ENCODE data around the gene GRIP2. TPM values are rescaled to one million over a fixed set of nuclear protein-coding genes. Genes with fewer than 3 reads are reported as not detected.

The GRIP2 gene
- total and polyA plus RNA-seq, 2 of the 4 experiments (the other 2 are of a cell fraction): 0.05 TPM; not detected in 1

DNA sequence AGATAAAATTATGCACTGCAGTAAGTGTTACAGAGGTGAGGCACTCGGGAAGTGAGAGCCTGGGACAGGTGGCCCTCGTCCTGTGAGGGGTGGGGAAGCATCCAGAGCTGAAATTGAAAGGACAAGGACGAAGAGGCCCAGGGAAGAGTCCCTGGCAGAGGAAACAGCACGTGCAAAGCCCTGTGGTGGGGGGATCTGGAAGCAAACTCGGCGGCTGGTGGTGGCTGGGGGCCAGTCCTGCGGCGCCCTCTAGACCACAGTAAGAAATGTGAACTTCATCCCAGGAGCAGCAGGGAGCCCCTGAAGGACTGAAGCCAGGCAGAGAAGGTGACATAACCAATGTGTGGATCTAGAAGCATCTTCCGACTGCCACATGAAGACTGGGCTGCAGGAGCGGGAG, 42.8 kb downstream of the GRIP2 start:
- BruUV-seq (replicated peaks): no TSS peak
- in situ Hi-C loops (cut with MboI; ENCODE audit: low sequenced_read_pairs) (no loop called here), dilution Hi-C loops (cut with HindIII; ENCODE audit: low sequenced_read_pairs, unreplicated experiment) (no loop called here), intact Hi-C loops (cut with micrococcal nuclease) (no loop called here)
- H3K9me1 ChIP-seq (ENCODE audit: insufficient read depth, low read length): no peaks in the 10 kb centered on the region
- H4K8ac ChIP-seq (ENCODE audit: low read depth in 2 of 2, low read length in 2 of 2): no peak overlapping the region
- H4K5ac ChIP-seq (ENCODE audit: low read depth, low read length): no peak overlapping the region
- H3K27me3 ChIP-seq (ENCODE audit: control insufficient read depth, insufficient read depth, low read length): peaks cover 8% of the 10 kb centered on the region
- H3K9ac ChIP-seq (ENCODE audit: low read depth, low read length): no peak overlapping the region
- H2BK120ac ChIP-seq (ENCODE audit: low read depth, low read length): no peak overlapping the region
- no peak overlapping the region for H3K4me3 ChIP-seq (ENCODE audit: insufficient read depth, low read depth, low read length)
- TF ChIP-seq RAD21 (IDR thresholded peaks at IDR 0.05; ENCODE audit: low read length): no peak
- TF ChIP-seq FOS (IDR thresholded peaks at IDR 0.05; ENCODE audit: low read depth, low read length): no peak
- TF ChIP-seq POLR2A (IDR thresholded peaks at IDR 0.05; ENCODE audit: low read depth, low read length): no peak
- no peak for TF ChIP-seq NFE2L2 (IDR thresholded peaks at IDR 0.05; ENCODE audit: low read depth, low read length)
- no peak for TF ChIP-seq MAFK (IDR thresholded peaks at IDR 0.05; ENCODE audit: low read depth, low read length)
- no peak for TF ChIP-seq RFX5 (IDR thresholded peaks at IDR 0.05; ENCODE audit: low read depth, low read length)
- TF ChIP-seq, protein P1, sequence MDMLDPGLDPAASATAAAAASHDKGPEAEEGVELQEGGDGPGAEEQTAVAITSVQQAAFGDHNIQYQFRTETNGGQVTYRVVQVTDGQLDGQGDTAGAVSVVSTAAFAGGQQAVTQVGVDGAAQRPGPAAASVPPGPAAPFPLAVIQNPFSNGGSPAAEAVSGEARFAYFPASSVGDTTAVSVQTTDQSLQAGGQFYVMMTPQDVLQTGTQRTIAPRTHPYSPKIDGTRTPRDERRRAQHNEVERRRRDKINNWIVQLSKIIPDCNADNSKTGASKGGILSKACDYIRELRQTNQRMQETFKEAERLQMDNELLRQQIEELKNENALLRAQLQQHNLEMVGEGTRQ (IDR thresholded peaks at IDR 0.05; ENCODE audit: low read depth, low read length): no peak
- TF ChIP-seq MXI1 (IDR thresholded peaks at IDR 0.05; ENCODE audit: borderline replicate concordance, low read depth, low read length): no peak
- TF ChIP-seq CEBPB (IDR thresholded peaks at IDR 0.05; ENCODE audit: low read depth, low read length): no peak
- no peak for TF ChIP-seq ELK1 (IDR thresholded peaks at IDR 0.05; ENCODE audit: borderline replicate concordance, low read depth, low read length)
- TF ChIP-seq, protein P2, sequence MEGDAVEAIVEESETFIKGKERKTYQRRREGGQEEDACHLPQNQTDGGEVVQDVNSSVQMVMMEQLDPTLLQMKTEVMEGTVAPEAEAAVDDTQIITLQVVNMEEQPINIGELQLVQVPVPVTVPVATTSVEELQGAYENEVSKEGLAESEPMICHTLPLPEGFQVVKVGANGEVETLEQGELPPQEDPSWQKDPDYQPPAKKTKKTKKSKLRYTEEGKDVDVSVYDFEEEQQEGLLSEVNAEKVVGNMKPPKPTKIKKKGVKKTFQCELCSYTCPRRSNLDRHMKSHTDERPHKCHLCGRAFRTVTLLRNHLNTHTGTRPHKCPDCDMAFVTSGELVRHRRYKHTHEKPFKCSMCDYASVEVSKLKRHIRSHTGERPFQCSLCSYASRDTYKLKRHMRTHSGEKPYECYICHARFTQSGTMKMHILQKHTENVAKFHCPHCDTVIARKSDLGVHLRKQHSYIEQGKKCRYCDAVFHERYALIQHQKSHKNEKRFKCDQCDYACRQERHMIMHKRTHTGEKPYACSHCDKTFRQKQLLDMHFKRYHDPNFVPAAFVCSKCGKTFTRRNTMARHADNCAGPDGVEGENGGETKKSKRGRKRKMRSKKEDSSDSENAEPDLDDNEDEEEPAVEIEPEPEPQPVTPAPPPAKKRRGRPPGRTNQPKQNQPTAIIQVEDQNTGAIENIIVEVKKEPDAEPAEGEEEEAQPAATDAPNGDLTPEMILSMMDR (conservative IDR thresholded peaks at IDR 0.05; ENCODE audit: low read depth, low read length): no peak
- TF ChIP-seq RCOR1 (IDR thresholded peaks at IDR 0.05; ENCODE audit: insufficient replicate concordance, low read length): no peak
- no peak for TF ChIP-seq SMC3 (IDR thresholded peaks at IDR 0.05; ENCODE audit: low read depth, low read length)
- TF ChIP-seq BHLHE40 (IDR thresholded peaks at IDR 0.05; ENCODE audit: low read depth, low read length): no peak
- no peak for TF ChIP-seq CHD1 (IDR thresholded peaks at IDR 0.05; ENCODE audit: low read depth, low read length)
- TF ChIP-seq MAZ (IDR thresholded peaks at IDR 0.05; ENCODE audit: borderline replicate concordance, low read depth, low read length): no peak
- H2BK20ac ChIP-seq (ENCODE audit: low read depth, low read length): no peak overlapping the region
- peak overlapping the region; percentile 78 for H2AK9ac ChIP-seq (replicated peaks; ENCODE audit: low read depth, low read length, poor library complexity)
- POLR2A ChIA-PET (ENCODE audit: unreplicated experiment): no interaction called here
- no peak overlapping the region for H3K56ac ChIP-seq (ENCODE audit: extremely low read depth, insufficient read depth, low read length)
- H3K18ac ChIP-seq (ENCODE audit: low read depth, low read length): no peak overlapping the region
- H2AFZ ChIP-seq (replicated peaks; ENCODE audit: low read length, poor library complexity): peak overlapping the region; percentile 43
- H4K20me1 ChIP-seq (ENCODE audit: insufficient read depth, low read length): no peaks in the 10 kb centered on the region
- no peak overlapping the region for H2BK15ac ChIP-seq (ENCODE audit: low read depth, low read length)
- no peak for DNase-seq
- peaks cover 3% of the 10 kb centered on the region; the same call in 1 of the 2 replicates for H3K9me3 ChIP-seq (ENCODE audit: control insufficient read depth, insufficient read depth, low read length)
- H3K36me3 ChIP-seq (ENCODE audit: control insufficient read depth, insufficient read depth, low read length): no peaks in the 10 kb centered on the region
- H2AK5ac ChIP-seq (ENCODE audit: low read depth, low read length): no peak overlapping the region
- no peak overlapping the region for H3K27ac ChIP-seq (ENCODE audit: insufficient read depth, low read length)
- no peaks in the 10 kb centered on the region for H3K79me1 ChIP-seq (ENCODE audit: low read depth in 1 of 2, low read length in 2 of 2)
- H3K4me2 ChIP-seq (ENCODE audit: low read depth, low read length): no peak overlapping the region
- no peak overlapping the region for H3K4ac ChIP-seq (ENCODE audit: low read depth, low read length)
- no peak overlapping the region for H2BK5ac ChIP-seq (ENCODE audit: low read depth, low read length, poor library complexity, severe bottlenecking)
- no peak overlapping the region for H3K23ac ChIP-seq (ENCODE audit: low read depth, low read length)
- 47% methylated on average over 8 of the region's 10 CpGs; no CpG with 5 or more reads in 1 of the 2 experiments for WGBS, 2 experiments (ENCODE audit: extremely low coverage in 2 of 2, insufficient read length in 1 of 2)
- H3K4me1 ChIP-seq (ENCODE audit: control insufficient read depth, insufficient read depth, low read length): no peaks in the 10 kb centered on the region
- ATAC-seq (ENCODE audit: low read depth): no peak
- no peak overlapping the region for H3K14ac ChIP-seq (replicated peaks; ENCODE audit: low read depth, low read length)
- no peak overlapping the region for H4K91ac ChIP-seq (ENCODE audit: insufficient read depth, low read depth, low read length)
- CTCF ChIA-PET: no interaction called here

Data from IMR-90 (cell line).